ENCODE results near the gene C1orf216. TPM values are rescaled to one million over a fixed set of nuclear protein-coding genes. Genes with fewer than 3 reads are reported as not detected.

Gene C1orf216
- total RNA-seq (2021; fragmentation: NEBNext Ultra II Directional; extraction: Animal tissue kit (Norgen Biotek cat#: 25700)) (10.8 and 12.8 TPM in 2 replicates), polyA plus RNA-seq (2011; rRNA removed) (7.3 and 7.5 TPM in 2 replicates), polyA minus RNA-seq (2011; rRNA and poly(A)+ RNA removed) (13.0 and 13.7 TPM in 2 replicates)
- 11.7 TPM for polyA plus RNA-seq (2011; cell fraction: cytosol; rRNA removed)
- 10.3 TPM for polyA plus RNA-seq (2011; cell fraction: nucleus; rRNA removed)
- polyA plus RNA-seq (2012, experiment 1 of 2), result 12.2 to 13.3 TPM (median 12.6 TPM) in 4 replicates
- polyA plus RNA-seq (2012, experiment 2 of 2), result 5.7 TPM
- 3.8 TPM for polyA plus RNA-seq (2013, experiment 1 of 2)
- polyA plus RNA-seq (2013, experiment 2 of 2), result 3.6 TPM
- polyA minus RNA-seq (2011; cell fraction: cytosol; rRNA and poly(A)+ RNA removed), result 7.0 TPM
- polyA minus RNA-seq (2011; cell fraction: nucleus; rRNA and poly(A)+ RNA removed), result 6.8 TPM
- long read RNA-seq, experiment 1, partial matches to known transcripts, result 0 of 9 reads
- long read RNA-seq, experiment 1, other reads (novel, unspliced or antisense), result 7 of 9 reads
- long read RNA-seq, experiment 2, partial matches to known transcripts, result 0 of 1 reads
- long read RNA-seq, experiment 2, other reads (novel, unspliced or antisense), result 1 of 1 reads

GRCh38 chr1:35718492-35719336, at the start of gene C1orf216:
C1orf216 (minus strand) TSS chr1:35718884; CDS start chr1:35716321, 2,563 bp downstream.
- peak within 1 kb of the TSS; percentile 54 to 68 (median 62) for H3K9ac ChIP-seq (replicated peaks in 1 of 4; ENCODE audit: extremely low read depth in 1 of 4, low read depth in 3 of 4, low read length in 3 of 4)
- DNase-seq (ENCODE audit: low read depth in 1 of 2, low spot score in 2 of 2) (peak; percentile 17 to 83), FAIRE-seq (no peak)
- no peak within 1 kb of the TSS for H2BK20ac ChIP-seq (ENCODE audit: low read length)
- ChIA-PET POLR2A (ENCODE audit: partially characterized antibody) (interaction anchor here (1.2 to 4.3 kb wide), 7 partner anchors 11 to 151 kb away, joined by 3 to 41 read pairs (median 7); partner anchors contain the start of gene TFAP2E), CTCF (ENCODE audit: partially characterized antibody) (interaction anchor here (1.6 to 9.6 kb wide), 5 partner anchors 8 to 152 kb away, joined by 8 to 122 read pairs (median 81); partner anchors contain the start of gene TFAP2E)
- peak within 1 kb of the TSS; percentile 79 to 95 for H3K4me2 ChIP-seq (ENCODE audit: insufficient read depth in 1 of 2, low read depth in 2 of 2, low read length in 2 of 2)
- H4K91ac ChIP-seq (replicated peaks; ENCODE audit: insufficient read length, low read length), result peak within 1 kb of the TSS; percentile 75
- peaks cover 9% of the 10 kb centered on the region for H3K23me2 ChIP-seq (ENCODE audit: low read depth, low read length)
- no peaks in the 10 kb centered on the region for H3K79me2 ChIP-seq (ENCODE audit: control insufficient read depth in 1 of 2, insufficient read depth in 2 of 2, low read length in 2 of 2)
- peak within 1 kb of the TSS; percentile 26 for H3K56ac ChIP-seq (replicated peaks; ENCODE audit: insufficient read length, low read depth, low read length)
- no peak within 1 kb of the TSS for H3K23ac ChIP-seq (ENCODE audit: insufficient read length)
- H2AFZ ChIP-seq (ENCODE audit: low read length), result peak within 1 kb of the TSS; percentile 79
- H2BK120ac ChIP-seq (replicated peaks; ENCODE audit: low read depth, low read length), result peak within 1 kb of the TSS; percentile 69
- H3K4ac ChIP-seq (replicated peaks; ENCODE audit: insufficient read length, low read depth, low read length), result no peak within 1 kb of the TSS
- peaks cover 0 to 12% of the 10 kb centered on the region in 2 experiments for H4K20me1 ChIP-seq (replicated peaks in 1 of 2; ENCODE audit: control insufficient read depth in 1 of 2, insufficient read depth in 2 of 2, low read length in 2 of 2)
- H4K8ac ChIP-seq (ENCODE audit: extremely low read depth, insufficient read depth, low read length), result peak within 1 kb of the TSS; percentile 93
- 5% methylated on average over 63 of the region's 76 CpGs; no CpG with 5 or more reads in 1 of the 2 experiments for WGBS, 2 experiments (ENCODE audit: extremely low coverage in 1 of 2, insufficient coverage in 1 of 2, insufficient read length in 1 of 2, insufficient replicate concordance in 2 of 2, low coverage in 1 of 2, low lambda C conversion rate in 2 of 2, missing lambda C conversion rate in 1 of 2)
- peak within 1 kb of the TSS; percentile 62 to 79 (median 68) for H3K4me3 ChIP-seq (ENCODE audit: extremely low read depth in 1 of 4, insufficient read depth in 2 of 4, low read depth in 3 of 4, low read length in 4 of 4)
- peak within 1 kb of the TSS; percentile 23 for H4K5ac ChIP-seq (ENCODE audit: insufficient read length, low read depth, low read length)
- no peak within 1 kb of the TSS for H2AK5ac ChIP-seq (ENCODE audit: low read depth, low read length)
- H3K9me3 ChIP-seq (ENCODE audit: insufficient read depth in 2 of 2, low read depth in 1 of 2, low read length in 1 of 2), result no peaks in the 10 kb centered on the region
- no peaks in the 10 kb centered on the region for H3K27me3 ChIP-seq (replicated peaks in 1 of 4; ENCODE audit: control insufficient read depth in 3 of 4, extremely low read depth in 1 of 4, insufficient read depth in 3 of 4, low read length in 3 of 4)
- H3K18ac ChIP-seq (ENCODE audit: extremely low read depth, low read length), result peak within 1 kb of the TSS; percentile 53
- peak within 1 kb of the TSS; percentile 46; the same call in 1 of the 2 replicates for H2BK5ac ChIP-seq (ENCODE audit: low read depth, low read length)
- H3K4me1 ChIP-seq (replicated peaks in 1 of 4; ENCODE audit: control insufficient read depth in 3 of 4, insufficient read depth in 4 of 4, low read length in 3 of 4), result peaks cover 3 to 7% (median 4%) of the 10 kb centered on the region in 4 experiments; a peak in 6 of 7 replicates
- peak within 1 kb of the TSS; percentile 75; the same call in 1 of the 2 replicates for H2BK12ac ChIP-seq (ENCODE audit: low read depth, low read length)
- peaks cover 0 to 10% (median 4%) of the 10 kb centered on the region in 4 experiments; a peak in 3 of 8 replicates for H3K36me3 ChIP-seq (ENCODE audit: control insufficient read depth in 2 of 4, insufficient read depth in 4 of 4, low read length in 3 of 4)
- H2BK15ac ChIP-seq (ENCODE audit: low read length), result peak within 1 kb of the TSS; percentile 31; the same call in 1 of the 2 replicates
- H3K27ac ChIP-seq (ENCODE audit: low read depth, low read length), result no peak within 1 kb of the TSS; the same call in 1 of the 2 replicates
- H3K14ac ChIP-seq (ENCODE audit: insufficient read length), result no peak within 1 kb of the TSS
- no peaks in the 10 kb centered on the region; the same call in 1 of the 2 replicates for H3K79me1 ChIP-seq (ENCODE audit: low read depth, low read length)
- no peak for TF ChIP-seq HDAC2 (IDR thresholded peaks at IDR 0.05; ENCODE audit: borderline replicate concordance in 1 of 2, low read depth in 2 of 2, low read length in 2 of 2)
- no peak for TF ChIP-seq TCF12 (IDR thresholded peaks at IDR 0.05; ENCODE audit: low read depth, low read length)
- TF ChIP-seq KDM1A (IDR thresholded peaks at IDR 0.05; ENCODE audit: borderline replicate concordance, low read length), result peak; percentile 77
- no peak for TF ChIP-seq ATF2 (IDR thresholded peaks at IDR 0.05; ENCODE audit: low read length)
- 0 out of 2 replicates have a peak, but pooled peaks have one; percentile 27 for TF ChIP-seq YY1 (IDR thresholded peaks at IDR 0.05; ENCODE audit: low read depth, low read length)
- TF ChIP-seq POLR2A (IDR thresholded peaks at IDR 0.05; ENCODE audit: control extremely low read depth in 1 of 2, low read depth in 2 of 2, low read length in 2 of 2), result peak; percentile 61 to 66
